ENCODE results near the gene EXOC3L1. TPM values are rescaled to one million over a fixed set of nuclear protein-coding genes. Genes with fewer than 3 reads are reported as not detected.

The EXOC3L1 gene
- total and polyA plus RNA-seq, 2 of the 13 experiments (the other 11 are each of a cell fraction or from before 2014, with no cell fraction given): 0.12 TPM; not detected in 1

GRCh38 chr16:67183627-67184452 lies 6.1 kb downstream of the EXOC3L1 start, which contains the start of gene MATCAP1 (continued):
- 0 out of 2 replicates have a peak, but pooled peaks have one; percentile 71 for TF ChIP-seq MATR3 (CRISPR knock-in tag; IDR thresholded peaks at IDR 0.05)
- 0 out of 2 replicates have a peak, but pooled peaks have one; percentile 27 for TF ChIP-seq ZNF12 (CRISPR knock-in tag; IDR thresholded peaks at IDR 0.05)
- TF ChIP-seq ZNF605 (CRISPR knock-in tag; IDR thresholded peaks at IDR 0.05): peak; percentile 88
- TF ChIP-seq SNAI1 (CRISPR knock-in tag; IDR thresholded peaks at IDR 0.05; ENCODE audit: borderline replicate concordance): no peak
- TF ChIP-seq SRY (CRISPR knock-in tag; IDR thresholded peaks at IDR 0.05): peak; percentile 45; the same call in 1 of the 2 replicates
- TF ChIP-seq ARID5B (CRISPR knock-in tag; IDR thresholded peaks at IDR 0.05): no peak; the same call in none of the 2 replicates
- TF ChIP-seq ZNF510 (CRISPR knock-in tag; IDR thresholded peaks at IDR 0.05; ENCODE audit: low read depth): peak; percentile 80; the same call in 1 of the 2 replicates
- 0 out of 2 replicates have a peak, but pooled peaks have one; percentile 72 for TF ChIP-seq ZNF619 (CRISPR knock-in tag; IDR thresholded peaks at IDR 0.05)
- peak; percentile 19; the same call in 1 of the 2 replicates for TF ChIP-seq SMAD1 (CRISPR knock-in tag; IDR thresholded peaks at IDR 0.05; ENCODE audit: borderline replicate concordance, low read depth)
- peak; percentile 95 for TF ChIP-seq CEBPG (CRISPR knock-in tag; IDR thresholded peaks at IDR 0.05)
- peak; percentile 89 for TF ChIP-seq ZBTB7B (CRISPR knock-in tag; IDR thresholded peaks at IDR 0.05)
- peak; percentile 79 for TF ChIP-seq MAX (IDR thresholded peaks at IDR 0.05)
- TF ChIP-seq PLSCR1 (CRISPR knock-in tag; IDR thresholded peaks at IDR 0.05; ENCODE audit: borderline replicate concordance): no peak
- peak; percentile 90; the same call in 1 of the 2 replicates for TF ChIP-seq ZNF777 (CRISPR knock-in tag; IDR thresholded peaks at IDR 0.05)
- no peak for TF ChIP-seq SUZ12 (IDR thresholded peaks at IDR 0.05; ENCODE audit: low read depth, low read length)
- peak; percentile 47; the same call in 1 of the 2 replicates for TF ChIP-seq TOPORS (CRISPR knock-in tag; IDR thresholded peaks at IDR 0.05)
- peak; percentile 38; the same call in 1 of the 2 replicates for TF ChIP-seq ZNF724P (CRISPR knock-in tag; IDR thresholded peaks at IDR 0.05; ENCODE audit: borderline replicate concordance)
- peak; percentile 34; the same call in 1 of the 2 replicates for TF ChIP-seq POLR2AphosphoS5 (IDR thresholded peaks at IDR 0.05; ENCODE audit: low read depth, low read length)
- TF ChIP-seq YY1 (IDR thresholded peaks at IDR 0.05; ENCODE audit: insufficient read depth, insufficient replicate concordance, low read depth, low read length): peak; percentile 61
- peak in 1 of 2 experiments; percentile 64; a peak in 1 of 4 replicates for TF ChIP-seq REST (IDR thresholded peaks at IDR 0.05; ENCODE audit: borderline replicate concordance in 1 of 2, low read depth in 1 of 2, low read length in 2 of 2)
- TF ChIP-seq KMT2A (CRISPR knock-in tag; IDR thresholded peaks at IDR 0.05): peak; percentile 63

Measured in HepG2 (cell line).